NCI-H1436 (cell line): Measurements from ENCODE around the gene EPB41L1.
A peak's percentile ranks its signal among the peaks of the same experiment; 100 is the strongest.

Experiments used
- DNase-seq: peaks from one replicate; lab custom pipeline; 2025; lab: John Stamatoyannopoulos, UW

EPB41L1 gene

GRCh38 chr20:36230019-36230418 is 75.5 kb downstream of the EPB41L1 start:
- DNase-seq: no peak

DNA sequence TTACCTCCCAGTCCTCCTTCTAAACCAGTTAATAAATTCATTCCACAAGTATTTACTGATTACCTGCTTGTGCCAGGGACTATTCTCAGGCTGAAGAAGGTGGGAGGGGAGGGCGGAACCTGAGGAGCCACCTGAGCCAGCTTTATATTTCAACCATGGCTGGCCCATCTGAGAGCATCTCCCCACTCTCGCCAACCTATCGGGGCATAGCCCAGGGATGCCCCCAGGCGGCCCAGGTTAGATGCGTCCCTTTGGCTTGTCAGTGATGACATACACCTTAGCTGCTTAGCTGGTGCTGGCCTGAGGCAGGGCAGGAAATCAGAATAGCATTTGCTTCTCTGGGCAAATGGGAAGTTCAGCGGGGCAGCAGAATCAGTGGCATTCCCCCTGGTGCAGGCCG is 76.8 kb downstream of the EPB41L1 start:
- no peak for DNase-seq

- no peak for DNase-seq
Measured at GRCh38 chr20:36234771-36235320, 80.3 kb downstream of the EPB41L1 start.

- DNase-seq: peak; percentile 66
Measured at GRCh38 chr20:36235892-36236785, 81.6 kb downstream of the EPB41L1 start, which contains the start of gene AAR2. AAR2 (plus strand) TSS chr20:36236478; CDS start chr20:36239869, 3,391 bp downstream.

DNA sequence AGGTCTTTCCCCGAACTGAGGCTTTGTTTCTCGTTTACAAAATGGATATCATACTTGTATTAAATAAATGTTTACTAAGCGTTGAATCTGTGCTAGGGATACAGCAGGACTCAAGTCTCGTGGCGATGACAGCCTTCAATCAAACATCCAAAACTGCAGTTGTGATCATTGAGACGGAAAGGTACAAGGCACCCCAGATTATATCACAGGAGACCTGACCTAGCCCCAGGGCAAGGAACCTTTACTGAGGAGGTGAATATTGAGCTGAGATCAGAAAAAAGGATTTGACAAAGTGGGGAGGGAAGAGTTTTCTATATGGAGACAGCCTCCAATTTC is 82.2 kb downstream of the EPB41L1 start:
- no peak for DNase-seq

DNA sequence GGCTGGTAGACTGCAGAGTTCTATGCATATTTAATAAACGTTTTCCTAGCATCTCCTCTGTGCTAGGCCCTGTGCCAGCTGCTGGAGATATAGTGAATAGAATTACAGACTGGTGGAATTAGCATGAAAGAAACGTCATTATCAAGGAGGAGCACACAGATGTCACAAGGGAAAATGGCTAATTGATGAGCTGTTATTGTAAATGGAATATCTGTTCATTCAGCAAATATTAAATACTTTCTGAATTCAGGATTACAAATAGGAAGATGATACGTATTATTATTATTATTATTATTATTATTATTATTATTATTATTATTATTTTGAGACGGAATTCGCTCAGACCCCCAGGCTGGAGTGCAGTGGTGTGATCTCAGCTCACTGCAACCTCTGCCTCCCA is 82.9 kb downstream of the EPB41L1 start:
- no peak for DNase-seq

GRCh38 chr20:36238153-36238552 is 83.6 kb downstream of the EPB41L1 start:
- DNase-seq: no peak

GRCh38 chr20:36238760-36239159 is 84.2 kb downstream of the EPB41L1 start:
- no peak for DNase-seq

GRCh38 chr20:36240076-36240475 is 85.5 kb downstream of the EPB41L1 start:
- no peak for DNase-seq

GRCh38 chr20:36241678-36242077 is 87.1 kb downstream of the EPB41L1 start:
- DNase-seq: no peak

GRCh38 chr20:36243726-36244125 is 89.2 kb downstream of the EPB41L1 start:
- no peak for DNase-seq

DNA sequence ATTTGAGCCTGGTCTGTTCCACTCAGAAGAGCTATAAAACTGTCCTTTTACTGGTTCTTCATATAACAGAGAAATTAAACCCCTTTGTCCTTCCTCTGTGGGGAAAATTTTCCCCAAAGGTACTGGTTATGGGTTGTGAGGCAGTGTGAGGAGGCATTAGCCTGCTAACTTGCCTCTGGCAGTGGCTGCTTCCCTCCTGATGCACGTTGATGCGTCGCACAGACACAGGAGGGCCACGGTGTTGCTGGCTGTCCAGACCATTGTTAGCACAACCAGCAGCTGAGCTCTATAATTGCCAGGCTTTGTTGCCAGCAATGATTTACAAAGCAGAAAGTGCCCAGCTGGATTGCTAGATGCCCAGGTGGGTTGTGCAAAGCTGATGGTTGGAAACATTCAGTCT is 91.9 kb downstream of the EPB41L1 start:
- DNase-seq: no peak

GRCh38 chr20:36248836-36249235 is 94.3 kb downstream of the EPB41L1 start:
- DNase-seq: no peak

- DNase-seq: no peak
Measured at GRCh38 chr20:36249450-36249849, 94.9 kb downstream of the EPB41L1 start.

DNA sequence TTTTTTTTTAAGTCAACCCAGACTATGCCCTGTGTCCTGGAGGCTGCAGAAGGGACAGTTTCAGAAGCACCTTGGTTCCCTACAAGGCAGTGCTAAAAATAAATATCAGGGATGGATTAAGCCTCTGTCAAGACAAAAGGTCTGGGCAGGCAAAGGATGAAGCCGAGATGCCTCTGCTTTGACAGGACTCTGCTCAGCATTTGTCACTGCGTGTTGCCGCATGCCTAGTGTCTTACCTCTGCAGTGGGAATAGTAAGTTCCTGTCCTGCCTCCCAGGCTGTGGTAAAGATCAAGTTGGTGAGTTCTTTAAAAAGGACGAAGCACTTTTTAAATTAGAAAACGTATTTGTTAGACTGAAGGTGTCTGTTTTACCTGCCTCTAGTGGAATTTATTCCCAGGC is 96.9 kb downstream of the EPB41L1 start:
- DNase-seq: no peak

GRCh38 chr20:36252511-36252910 is 98.0 kb downstream of the EPB41L1 start:
- DNase-seq: no peak

GRCh38 chr20:36253036-36253435 is 98.5 kb downstream of the EPB41L1 start:
- DNase-seq: no peak

- no peak for DNase-seq
Measured at GRCh38 chr20:36254076-36254475, 99.5 kb downstream of the EPB41L1 start.

- no peak for DNase-seq
Measured at GRCh38 chr20:36255445-36255844, 100.9 kb downstream of the EPB41L1 start.

DNA sequence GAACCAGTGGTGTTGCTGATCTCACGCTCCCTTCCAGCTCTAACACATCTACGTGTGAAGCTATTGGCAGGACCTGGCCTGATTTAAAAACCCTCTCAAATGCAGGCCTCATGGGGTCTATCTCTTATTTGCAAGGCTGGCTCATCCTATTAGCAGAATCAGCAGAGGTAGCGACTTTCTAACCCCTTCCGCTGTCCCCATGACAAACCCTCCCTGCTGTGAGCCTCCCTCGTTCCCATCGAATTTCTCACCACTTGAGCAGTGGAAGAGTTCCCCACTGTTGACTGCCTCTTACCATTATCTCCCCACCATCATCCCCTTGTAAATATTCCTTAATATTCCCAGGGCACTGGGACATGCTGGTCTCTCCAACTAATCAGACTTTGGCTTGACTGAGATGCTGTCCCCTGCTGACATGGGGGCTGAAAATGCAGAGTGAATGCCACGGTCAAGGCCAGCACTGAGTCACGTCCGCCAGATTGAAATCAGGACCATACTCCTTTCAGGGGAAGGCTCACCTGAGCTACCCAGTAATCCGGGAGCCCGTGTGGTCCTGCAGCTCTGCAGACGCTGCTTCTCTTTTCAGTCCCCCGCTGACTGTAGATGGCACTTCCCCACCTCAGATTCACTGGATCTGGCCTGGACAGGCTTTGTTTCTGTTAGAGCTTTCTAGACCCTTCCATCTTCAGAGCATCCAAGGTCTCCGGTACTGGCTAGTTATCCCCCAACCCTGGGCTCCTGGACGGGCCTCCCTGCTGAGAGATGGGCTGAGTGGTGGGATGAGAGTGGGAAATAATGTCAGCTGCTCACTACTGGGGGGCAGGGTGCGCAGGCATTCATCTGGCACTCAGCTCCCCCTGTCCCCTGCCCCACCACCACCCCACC is 104.9 kb downstream of the EPB41L1 start:
- DNase-seq: no peak

GRCh38 chr20:36260316-36260715 is 105.8 kb downstream of the EPB41L1 start:
- DNase-seq: no peak

DNA sequence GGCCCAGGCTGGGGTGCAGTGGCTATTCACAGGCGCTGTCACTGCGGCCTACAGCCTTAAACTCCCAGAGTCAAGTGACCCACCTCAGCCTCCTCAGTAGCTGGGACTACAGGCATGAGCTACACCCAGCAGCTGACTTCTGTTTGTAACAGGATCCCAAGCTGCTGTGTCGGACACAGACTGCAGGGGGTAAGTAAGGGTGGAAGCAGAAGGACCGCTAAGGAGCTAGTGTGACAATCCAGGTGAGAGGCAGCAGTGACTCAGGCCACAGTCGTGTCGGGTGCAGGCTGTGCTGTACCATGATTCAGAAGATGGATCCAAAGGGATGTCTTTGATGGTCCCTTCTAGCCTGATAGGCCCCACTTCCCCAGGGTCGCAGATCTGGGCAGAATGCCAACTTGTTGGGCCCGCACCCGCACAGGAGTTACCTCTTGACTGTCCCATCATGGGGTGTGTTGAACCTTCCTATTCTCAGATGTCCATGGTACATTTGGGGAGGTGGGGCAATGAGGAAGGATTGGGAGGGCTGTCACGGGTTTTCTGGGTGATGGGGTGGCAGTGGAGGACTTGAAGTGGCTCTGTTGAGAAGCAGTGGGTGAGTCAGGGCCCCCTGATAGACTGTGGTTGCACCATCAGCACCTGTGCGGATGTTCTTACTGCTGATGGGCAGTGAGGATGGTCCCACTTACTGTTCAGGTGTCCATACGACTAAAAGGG is 107.0 kb downstream of the EPB41L1 start:
- DNase-seq: no peak
